EL (cell line): ENCODE data around the gene DLGAP4.

Source experiments
- DNase-seq: peaks from one replicate; pipeline ENCODE4 v3.0.0-alpha.2; 2016

Gene DLGAP4

DNA sequence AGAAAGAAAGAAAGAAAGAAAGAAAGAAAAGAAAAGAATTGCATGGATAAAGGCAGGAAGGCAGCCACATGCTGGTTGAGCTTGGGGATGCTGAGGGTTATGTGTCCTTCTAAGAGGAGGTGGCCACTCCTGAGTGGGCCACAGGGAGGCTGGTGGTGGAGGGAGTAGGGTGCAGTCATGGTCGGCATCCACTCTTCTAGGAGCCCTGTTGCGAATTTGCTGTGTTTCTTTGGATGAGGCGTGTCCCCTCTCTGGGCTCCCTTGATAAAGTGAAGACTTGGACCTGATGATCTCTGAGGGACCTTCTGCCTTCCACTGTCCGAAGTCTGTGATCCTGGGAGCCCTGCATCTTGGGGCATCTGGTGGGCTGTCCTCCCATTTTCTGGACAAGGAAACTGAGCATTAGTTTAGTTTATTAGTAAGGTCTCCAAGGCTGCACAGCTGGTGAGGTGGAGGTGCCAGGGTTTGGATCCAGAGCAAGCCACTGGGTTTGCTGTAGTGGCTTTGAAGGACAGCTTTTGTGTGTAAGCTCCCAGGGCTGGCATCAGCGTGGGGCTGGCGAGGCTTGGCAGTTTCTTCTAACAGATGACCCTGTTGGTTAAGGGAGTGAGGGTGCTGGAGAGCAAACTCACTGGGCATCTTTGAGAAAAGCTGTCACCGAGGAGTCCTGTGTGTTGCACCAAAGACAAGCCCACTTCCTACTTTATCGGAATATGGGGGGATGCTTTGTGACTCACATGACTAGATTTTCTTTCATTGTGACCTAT, 4.3 kb downstream of the DLGAP4 start:
- no peak for DNase-seq

DNA sequence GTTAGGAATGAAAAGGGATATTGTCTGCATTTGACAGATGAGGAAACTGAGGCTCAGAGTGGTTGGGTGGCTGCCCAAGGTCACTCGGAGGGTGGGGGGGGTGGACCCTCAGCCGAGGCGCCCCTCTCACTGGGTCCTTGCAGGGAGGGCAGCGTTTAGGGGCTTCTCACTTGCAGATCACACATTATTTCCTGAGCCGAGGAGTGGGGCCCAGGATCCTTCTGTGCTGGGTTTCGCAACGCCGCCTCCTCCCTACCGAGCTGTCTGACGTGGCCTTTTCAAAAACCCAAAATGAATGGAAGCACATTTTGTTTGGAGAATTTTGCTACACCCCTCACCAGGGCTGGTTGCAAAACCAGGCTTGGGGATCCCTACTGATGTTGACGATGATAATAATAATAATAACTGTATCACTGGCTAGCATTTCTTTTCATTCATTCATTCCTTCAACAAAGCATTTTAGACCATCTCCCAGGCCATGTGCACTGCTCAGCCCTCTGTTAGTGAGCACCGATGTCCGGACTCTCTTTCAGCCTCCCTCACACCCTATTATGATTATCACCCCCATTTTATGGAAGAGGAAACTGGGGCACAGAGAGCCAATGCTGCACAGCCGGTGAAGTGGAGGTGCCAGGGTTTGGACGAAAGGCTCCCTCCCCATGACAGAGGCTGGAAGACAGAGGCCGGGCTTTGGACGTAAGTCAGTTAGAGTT, 5.2 kb downstream of the DLGAP4 start:
- no peak for DNase-seq

DNA sequence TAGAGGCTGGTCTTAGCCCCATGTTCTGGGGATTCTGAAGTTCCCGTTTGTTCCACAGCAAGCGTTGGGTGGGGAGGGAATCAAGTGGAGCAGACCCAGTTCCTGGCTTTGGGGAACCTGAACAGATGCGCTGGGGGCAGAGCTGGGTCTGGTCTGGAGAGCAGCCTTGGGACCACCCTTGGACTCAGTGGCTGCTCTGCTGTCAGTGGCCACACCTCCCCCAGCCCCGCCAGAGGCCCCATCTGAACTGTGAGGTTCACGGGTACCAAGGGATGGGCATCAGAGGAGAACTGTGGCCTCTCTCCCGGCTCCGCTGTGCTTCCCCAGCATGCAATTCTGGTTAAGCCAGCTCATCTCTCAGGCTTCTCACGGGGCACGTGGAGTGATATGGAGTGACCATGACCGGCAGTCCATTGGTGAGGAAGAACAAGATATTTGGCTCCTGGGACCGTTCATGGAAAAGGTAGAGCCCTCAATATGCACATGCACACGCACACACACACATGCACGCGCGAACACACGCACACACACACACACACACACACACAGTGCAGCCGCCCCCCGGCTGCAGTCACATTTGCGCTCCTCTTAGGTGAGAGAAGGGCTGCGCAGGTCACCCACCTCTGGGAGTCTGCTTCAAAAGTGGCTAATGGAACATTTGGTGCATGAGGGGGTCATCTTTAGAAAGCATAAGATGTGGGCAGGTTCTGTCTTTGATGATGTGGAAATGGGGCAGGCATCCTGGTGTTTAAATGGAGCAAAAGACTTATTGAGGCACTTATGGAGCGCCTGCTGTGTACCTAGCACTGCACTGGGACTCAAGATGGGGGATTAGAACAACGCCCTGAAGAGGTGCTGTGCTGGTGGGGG, 6.0 kb downstream of the DLGAP4 start:
- DNase-seq: no peak

DNA sequence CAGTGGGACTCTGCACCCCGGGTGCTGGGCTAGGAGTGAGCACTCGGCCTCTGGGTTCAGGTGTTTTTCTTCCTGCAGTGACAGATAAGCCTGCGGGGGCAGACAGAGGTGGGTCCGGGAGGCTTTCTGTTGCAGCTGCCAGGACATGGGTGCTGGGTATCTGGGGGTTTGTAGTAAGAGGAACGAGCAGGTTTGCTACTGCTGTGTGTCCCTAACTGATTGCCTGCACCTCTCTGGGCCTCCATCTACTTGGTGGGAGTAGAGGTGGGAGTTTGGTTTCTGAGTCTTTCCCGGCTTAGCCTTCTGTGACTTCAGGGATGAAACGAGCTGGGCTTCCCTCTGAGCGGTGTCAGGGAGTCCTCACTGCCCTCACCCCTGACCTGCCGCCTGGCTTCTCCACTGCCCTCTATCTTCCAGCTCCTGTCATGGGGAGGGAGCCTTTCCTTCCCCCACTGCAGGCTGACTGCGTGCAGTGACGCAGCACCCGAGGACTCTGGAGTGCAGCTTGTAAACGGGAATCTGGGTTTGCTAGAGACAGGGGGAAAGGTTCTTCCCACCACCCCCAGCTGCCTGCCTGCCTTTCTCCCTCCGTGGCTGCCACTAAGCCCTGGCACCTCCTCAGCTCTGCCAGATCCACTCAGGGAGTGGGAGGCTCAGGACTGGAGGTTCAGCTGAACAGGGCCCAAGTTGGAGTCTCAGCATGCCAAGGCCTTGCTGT, 6.7 kb downstream of the DLGAP4 start:
- no peak for DNase-seq

DNA sequence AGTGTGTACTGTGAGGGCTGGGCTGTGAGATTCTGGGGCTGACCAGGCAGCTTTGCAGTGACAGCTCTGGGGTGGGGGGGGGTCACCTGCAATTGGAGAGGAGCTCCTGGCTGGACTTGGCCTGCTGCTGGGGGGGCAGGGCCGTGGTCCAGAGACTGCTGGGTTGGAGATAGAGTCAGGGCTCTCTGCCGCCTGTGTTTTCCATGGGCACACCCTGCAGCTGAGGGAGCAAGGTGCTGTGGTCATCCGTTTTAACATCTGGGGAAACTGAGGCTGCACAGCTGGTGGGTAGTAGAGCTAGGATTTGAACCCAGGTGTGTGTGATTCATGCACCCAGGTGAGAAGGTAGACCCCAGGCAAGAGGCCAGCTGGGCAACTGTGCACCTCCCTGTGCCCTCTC, 7.3 kb downstream of the DLGAP4 start:
- no peak for DNase-seq

DNA sequence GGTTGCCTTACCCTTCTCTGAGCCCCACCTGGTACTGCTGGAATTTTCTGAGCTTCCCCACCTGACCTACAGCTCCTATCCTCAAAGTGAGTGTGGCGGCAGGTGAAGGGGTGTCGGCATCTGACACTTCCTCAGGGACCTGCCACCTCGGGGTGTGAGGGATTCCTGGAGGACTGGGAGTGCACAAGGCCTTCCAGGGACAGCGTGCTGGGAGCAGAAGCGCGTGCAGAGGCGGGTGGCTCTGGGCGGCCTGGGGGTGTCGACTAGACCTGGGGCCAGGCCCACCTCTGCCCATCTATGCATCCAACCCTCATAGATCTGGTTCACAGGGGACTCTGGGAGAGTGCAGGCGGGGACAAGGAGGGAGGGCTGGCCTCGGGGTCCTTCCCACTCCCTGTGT, 7.8 kb downstream of the DLGAP4 start:
- no peak for DNase-seq

DNA sequence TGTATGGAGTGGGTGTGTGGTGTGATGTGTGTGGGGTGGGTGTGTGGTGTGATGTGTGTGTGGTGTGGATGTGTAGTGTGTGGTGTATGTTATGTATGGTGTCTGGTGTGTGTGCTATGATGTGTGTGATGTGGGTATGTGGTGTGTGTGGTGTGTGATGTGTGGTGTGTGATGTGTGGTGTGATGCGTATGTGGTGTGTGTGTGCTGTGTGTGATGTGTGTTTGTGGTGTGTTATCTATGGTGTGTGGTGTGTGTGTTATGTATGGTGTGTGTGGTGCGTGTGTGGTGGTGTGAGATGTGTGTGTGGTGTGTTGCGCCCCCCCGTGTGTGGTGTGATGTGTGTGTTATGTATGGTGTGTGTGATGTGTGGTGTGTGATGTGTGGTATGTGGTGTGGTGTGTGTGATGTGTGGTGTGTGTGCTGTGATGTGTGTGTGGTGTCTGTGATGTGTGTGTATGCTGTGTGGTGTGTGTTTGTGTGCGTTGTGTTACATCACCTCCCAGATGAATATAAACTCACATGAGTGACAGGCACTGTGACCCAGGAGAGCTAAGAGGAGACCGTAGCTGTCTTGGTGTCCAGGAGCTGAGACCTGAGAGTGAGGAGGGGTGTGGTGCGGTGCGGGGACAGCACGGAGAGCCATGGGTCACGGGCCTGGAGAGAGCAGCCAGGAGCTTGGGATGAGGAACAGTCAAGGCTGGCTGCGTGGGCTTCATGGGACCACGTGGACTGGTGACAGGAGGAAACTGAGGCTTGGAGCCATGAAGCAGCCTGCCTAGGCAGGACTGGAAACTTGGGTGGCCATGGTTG, 8.8 kb downstream of the DLGAP4 start:
- no peak for DNase-seq

DNA sequence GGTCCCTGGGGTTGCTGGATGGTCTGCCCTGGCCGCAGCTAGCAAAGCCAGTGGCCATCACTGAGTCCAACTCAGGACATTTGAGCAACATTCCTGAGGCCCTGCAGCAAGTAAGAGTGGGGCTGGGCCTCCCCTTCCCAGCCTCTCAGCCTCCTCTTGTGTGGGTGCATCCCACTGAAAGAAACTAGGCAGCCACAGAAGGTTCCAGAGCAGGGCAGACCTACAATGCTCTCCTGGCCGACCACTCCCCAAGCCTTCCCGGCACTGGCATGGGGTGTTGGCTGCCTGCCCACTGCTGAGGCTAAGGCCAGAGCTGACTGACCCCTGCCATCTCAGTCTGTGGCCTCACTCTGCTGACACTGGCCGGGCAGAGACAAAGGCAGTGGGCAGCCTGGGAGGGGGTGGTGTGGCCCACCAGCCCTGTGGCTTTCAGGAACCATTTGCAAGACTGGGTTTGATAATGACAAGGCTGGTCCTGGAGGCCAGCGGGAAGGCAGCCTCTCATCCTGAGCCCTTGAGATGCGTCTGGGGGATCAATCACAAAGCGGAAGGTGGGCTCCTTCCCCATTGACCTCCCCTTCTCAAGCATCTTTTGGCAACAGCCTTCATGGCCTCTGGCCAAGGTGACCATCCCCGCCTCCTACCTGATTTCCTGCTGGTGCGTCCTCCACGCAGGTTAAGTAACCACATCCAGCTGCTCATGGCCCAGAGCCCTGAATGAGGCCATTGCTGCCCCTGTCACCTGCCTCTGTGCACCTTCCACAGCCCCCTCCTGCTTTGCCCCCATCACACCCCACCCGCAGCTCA, 9.6 kb downstream of the DLGAP4 start:
- no peak for DNase-seq

DNA sequence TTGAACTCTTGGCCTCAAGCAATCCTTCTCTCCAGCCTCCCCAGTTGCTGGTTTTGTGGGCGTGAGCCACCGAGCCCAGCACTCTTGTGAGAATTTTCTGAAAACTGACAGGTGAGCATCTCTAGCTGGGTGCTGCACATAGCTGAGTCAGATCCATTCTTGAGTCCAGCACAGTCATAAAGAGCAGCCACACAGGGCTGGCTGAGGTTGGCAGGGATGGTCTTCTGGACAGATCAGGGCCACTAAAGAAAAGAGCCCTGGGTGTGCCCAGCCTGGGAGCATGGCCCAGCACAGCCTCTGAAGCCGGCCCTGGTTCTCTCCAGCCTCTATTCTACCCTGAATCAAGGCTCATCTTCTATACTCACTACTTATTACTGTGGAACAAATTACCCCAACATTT, 11.5 kb downstream of the DLGAP4 start:
- no peak for DNase-seq

DNA sequence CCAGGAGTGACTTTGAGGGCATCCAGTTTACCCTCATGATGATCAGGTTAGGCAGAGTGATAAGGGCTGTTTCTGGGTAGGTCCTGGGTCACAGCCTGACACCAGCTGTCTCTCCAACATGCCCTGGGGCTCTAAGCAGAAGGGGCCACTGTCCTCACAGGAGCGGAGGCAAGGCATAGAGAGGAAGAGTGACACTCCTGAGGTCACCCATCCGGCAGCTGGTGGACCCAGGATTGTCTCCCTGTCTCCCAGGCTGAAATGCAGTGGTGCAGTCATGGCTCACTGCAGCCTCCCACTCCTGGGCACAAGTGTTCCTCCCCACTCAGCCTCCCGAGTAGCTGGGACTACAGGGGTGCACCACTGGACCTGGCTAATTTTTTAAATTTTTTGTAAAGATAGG, 12.0 kb downstream of the DLGAP4 start:
- no peak for DNase-seq

DNA sequence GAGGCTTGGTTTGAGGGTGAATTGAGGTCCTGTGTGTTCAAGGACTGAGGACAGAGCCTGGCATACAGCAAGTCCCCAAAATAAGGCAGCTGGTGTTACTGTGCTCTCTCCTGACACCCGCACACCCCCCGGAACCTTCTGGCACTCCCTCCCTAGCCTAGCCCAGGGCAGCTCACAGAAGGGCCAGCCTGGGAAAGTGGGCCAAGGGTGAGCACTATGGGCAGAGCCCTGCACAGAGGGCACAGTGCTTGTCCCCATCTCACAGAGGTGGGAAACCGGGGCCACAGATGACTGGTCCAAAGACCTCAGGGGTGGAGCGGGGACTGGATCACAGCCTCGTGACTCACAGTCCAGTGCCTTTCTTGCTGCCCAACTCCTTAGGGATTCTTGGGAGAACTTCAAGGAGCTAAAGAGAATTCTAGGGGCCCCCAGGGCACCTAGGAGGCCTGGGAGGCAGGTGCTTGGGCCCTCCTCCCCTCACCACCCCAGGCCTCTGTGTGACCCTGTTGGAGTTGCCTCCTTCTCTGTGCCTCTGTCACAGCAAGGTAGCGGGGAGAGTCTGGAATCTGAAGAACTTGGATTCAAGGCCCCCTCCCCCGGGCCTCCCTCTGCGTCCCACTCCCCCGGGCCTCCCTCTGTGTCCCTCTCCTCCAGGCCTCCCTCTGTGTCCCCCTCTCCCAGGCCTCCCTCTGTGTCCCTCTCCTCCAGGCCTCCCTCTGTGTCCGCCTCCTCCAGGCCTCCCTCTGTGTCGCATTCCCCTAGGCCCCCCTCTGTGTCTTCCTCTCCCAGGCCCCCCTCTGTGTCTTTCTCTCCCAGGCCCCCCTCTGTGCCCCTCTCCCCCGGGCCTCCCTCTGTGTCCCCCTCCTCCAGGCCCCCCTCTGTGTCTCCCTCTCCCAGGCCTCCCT, 13.5 kb downstream of the DLGAP4 start:
- no peak for DNase-seq

DNA sequence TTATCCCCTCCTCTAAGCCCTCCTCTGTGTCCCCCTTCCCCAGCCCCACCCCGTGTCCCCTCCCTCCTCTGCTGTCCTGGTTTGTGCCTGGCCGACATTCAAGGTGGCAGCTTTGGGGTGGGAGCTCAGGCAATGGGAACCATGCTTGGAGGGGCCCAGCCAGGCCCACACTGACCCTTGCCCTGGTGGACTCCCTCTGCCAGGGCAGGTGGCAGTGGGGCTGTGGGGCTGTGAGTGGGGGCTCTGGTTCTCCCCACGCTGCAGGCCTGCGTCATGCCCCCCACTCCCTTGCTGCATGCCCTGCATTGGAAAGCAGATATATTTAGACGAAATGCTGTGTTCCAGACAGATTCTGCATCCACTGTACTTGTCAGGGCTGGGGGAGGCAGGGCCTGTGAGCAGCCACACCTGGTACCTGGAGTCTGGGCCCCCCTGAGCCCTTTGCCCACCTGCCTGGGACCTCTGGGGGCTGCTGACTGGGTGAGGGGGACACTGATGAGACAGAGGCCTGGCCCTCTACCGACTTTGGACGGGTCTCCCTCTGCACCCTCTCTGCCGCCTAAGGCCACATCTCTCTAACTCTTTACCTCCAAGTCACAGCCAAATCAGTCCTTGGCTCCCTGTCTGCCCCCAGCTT, 14.2 kb downstream of the DLGAP4 start:
- DNase-seq: no peak

DNA sequence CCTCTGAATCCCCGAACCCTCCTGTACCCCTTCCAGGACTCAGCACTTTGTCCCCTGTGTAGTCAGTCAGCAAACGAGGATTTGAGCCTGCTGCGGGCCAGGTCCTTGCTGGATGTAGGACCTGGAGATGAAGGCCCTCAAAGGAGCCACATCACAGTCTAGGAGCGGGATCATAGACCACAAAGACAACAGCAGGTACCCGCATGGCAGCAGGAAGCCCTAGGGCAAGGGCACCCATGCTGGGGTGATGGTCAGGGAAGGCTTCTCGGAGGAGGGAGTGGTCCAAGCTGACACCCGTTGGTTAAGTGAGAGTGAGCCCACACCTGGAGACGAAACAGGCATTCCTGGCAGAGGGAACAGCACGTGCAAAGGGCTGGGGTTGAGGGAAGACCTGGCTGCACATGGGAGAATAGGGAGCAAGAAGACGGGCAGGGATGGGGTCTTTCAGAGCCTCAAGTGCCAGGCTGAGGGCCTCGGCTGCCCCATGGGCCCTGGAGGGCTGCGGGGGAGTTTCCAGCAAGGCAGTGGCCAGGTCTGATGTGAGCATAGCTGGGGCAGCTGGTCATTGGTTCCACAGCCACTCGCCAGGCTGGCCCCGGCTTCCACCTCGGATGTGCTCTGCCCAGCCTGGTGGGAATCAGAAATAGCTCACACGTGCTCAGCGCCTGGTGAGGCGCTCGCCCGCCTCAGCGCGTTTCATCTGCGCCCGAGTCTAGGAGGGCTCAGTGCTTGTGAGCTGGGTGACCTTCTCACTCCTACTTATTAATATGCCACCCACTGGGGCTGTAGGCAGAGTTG, 15.0 kb downstream of the DLGAP4 start:
- DNase-seq: no peak

DNA sequence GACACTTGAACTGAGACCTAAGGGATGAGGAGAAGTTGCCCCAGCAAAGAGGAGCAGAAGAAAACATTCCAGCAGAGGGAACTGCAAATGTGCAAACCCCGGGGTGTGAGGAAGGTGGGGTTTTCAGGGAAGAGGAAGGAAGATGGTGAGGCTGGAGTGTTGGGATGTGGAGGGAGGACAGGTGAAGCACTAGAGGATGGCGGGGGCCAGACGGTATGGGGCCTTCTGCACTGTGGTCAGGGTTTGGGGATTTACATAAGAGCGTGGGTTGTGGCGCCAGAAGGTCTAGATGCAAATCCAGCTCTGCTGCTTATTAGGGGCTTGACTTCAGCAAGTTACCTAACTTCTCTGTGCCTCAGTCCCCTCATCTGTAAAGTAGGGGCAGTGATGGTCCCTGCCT, 16.0 kb downstream of the DLGAP4 start:
- no peak for DNase-seq

DNA sequence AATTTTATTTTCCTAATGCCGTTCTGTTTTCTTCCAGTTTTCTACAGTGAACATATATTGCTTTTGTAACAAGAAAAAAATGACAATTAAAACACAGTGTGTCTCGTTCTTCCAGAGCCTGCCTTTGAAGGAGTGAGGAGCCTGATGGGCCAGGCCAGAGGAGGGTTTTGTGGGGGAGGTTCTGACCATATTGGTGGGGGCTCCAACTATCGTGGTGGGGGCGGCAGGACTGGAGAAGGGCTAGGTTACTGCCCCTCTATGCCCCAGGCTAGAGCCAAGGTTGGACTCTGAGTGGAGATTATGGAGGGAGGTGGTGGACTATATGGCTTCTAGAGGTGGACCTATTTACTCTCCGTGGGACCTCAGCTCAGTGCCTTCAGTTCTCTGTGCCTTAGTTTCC, 24.0 kb downstream of the DLGAP4 start:
- DNase-seq: no peak

DNA sequence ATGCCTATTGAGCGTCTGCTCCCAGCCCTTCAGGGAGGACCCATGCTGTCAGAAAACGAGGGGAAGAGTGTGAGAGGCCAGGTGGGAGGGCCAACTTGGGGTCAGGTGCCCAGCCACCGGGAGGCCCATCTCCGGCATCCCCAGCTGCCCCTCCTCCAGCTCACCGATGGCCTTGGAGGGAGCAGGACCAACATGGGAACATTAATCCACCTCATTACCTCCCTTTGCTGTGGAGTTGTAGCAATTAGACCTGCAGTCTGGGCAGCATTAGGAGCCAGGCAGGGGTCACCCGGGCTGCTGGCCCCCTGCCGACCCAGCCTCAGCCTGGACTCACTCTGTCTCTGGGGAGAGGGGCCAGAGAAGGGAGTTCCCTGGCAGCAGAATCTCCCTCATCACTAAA, 25.1 kb downstream of the DLGAP4 start:
- no peak for DNase-seq

DNA sequence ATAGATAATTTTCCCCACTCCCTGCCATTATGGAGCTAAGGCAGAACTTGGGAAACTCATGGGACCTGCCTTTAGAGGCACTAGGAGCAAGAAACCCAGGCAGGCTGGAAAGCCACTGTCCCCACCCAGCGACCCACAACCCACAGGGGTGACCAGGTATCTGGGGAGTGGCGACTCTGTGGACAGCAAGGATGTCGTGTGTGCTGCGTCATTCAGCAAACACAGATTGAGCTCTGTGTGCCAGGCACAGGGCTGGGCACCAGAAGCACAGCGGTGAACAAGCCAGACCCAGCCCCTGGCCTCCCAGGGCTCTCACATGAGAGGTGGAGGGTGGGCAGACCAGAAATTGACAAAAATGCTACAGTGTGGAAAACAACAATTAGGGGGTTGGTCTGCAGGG, 27.7 kb downstream of the DLGAP4 start:
- DNase-seq: no peak

DNA sequence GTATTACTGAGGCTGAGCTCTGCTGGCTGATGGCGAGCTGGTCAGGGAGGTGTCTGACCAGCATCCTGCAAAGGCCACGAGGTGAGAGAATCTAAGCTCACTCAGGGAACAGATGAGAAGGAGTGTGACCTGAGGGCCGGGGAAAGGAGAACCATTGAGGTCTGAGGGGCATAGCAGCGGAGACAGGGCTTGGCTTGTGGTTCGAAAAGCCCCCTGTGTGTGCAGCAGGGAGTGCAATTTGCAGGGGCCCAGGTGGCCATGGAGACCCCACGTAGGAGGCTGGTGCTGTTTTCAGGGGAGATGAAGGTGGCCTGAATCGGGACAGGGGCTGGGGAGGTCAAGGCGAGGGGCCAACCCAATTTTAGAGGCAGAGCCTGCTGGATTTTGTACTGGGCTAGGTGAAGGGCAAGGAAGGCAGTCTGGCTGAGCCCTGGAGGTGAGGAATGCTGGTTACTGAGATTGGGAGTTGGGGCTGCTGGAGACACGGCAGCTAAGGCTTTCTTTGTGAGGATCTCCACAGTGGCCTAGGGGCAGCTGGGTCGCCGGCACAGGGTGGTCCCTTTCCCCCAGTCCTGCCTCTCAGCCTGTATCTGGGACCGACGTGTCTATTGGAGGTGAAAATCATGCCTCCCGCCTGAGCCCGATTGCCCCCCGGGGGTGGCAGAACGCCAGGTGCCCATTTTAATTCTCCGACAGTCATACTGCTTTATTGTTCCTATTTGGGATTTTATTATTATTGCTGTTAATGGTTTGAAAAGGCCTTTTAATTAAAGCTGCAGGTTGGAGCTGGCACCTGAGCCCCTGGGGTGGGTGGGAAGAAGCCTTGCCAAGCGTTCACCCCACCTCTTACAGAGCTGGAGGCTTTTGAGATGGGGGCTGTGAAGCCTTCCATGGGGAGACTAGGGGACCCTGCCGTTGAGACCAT, 28.4 kb downstream of the DLGAP4 start:
- DNase-seq: no peak
